ENCODE results near the gene CADM1. TPM values are rescaled to one million over a fixed set of nuclear protein-coding genes. Genes with fewer than 3 reads are reported as not detected.

CADM1 gene
- total RNA-seq, 1 donor from 2014 or later = 27.2 TPM

DNA sequence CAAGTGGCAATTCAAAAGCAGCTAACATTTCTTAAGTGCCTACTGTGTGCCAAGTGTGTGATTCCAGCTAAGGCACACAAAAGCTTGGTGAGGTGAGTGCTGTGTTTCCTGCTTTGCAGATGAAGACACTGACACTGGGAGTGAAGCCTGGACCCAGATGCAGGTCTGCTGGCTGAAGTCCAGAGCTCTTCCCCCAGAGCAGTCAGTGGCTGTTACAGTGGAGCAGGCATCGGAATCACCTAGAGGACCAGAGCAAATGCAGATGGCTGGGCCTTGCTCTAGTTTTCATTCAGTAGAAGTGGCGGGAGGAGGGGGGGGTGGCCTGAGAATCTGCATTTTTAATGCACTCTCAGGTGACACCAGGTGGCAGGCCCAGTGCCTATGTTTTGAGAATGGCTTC lies 342.3 kb downstream of the CADM1 start:
- DNase-seq (ENCODE audit: low spot score) = no peak
- ATAC-seq = no peak

DNA sequence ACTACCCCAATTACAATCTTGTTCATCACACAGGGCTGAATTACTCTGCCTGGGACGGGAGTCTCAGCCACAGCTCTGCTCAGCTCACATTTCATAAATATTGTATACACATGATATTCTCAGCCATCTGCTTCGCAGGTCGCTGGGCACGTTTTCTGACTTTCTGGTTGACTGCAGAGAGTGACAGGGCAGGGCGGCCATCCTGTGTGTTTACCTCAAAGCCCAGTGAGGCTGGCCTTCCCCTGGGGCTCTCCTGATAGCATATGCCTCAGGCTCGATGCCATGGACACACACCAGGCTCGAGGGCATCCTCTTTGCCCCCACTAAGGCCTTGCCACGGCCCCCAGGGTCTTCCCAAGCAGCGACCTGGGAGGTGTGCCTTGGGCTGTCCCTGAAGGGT lies 345.0 kb downstream of the CADM1 start:
- DNase-seq (ENCODE audit: low spot score) = no peak
- ATAC-seq = no peak

DNA sequence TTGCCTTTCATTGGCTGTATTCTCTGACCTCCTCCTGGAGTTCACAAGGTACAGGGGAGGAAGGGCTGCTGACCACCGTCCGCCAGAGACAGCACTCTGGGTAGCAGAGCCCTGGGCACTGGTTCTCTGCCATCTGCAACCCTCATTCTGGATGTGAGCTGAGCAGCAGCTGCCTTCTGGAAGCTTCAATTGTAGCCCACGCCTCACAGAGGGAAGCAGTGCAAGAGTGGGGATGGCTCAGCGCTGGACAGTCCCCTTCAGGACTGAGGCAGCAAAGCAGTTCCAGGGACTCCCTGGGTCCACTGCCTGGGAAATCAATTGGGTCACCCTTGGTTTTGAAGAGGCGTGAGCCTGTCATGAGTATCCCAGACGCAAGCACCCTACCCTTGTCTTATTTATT lies 346.2 kb downstream of the CADM1 start:
- ATAC-seq (no peak), DNase-seq (ENCODE audit: low spot score) (no peak)

GRCh38 chr11:115157247-115157646 lies 347.0 kb downstream of the CADM1 start:
- DNase-seq (ENCODE audit: low spot score) (no peak), ATAC-seq (no peak)

- no peak for DNase-seq (ENCODE audit: low spot score)
- ATAC-seq = no peak
Observed at GRCh38 chr11:115155978-115156377, 348.2 kb downstream of the CADM1 start.

DNA sequence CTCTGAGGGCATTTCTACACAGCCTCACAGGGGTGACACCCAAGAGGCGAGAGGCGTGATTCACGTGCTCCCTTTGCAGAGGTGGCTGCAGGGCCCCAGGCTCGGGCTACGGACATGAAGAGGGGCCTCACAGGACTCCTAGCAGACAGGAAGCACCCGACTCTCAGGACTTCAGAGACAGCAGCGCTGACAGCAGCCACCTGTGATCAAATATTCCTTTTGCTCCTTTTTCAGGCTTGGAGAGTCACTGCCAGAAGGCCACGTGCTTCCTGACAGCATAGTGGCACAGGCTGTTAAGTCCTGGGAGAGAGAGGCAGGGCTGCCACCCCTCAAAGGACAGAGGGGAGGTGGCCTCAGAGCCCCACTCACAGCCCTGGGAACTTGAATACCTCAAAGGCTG lies 348.9 kb downstream of the CADM1 start:
- ATAC-seq = no peak
- no peak for DNase-seq (ENCODE audit: low spot score)

DNA sequence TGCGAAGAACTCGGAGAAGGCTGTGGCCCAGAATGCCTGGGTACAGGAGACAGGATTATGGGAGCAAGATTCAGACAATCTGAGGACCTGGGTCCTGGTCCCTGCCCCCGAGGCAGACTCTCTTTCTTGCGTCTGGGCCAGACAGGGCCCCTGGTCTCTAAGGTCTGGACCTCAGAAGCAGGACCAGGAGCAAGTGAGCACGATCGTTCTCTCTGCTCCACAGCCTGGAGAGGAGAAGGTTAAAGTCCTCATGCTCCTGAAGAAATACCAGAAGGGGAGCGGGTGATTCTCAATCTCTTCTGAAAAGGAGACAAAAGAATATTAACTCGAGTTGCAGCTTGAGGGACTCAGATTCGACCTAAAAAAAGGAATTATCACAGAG lies 349.9 kb downstream of the CADM1 start:
- ATAC-seq (no peak), DNase-seq (ENCODE audit: low spot score) (no peak)

DNA sequence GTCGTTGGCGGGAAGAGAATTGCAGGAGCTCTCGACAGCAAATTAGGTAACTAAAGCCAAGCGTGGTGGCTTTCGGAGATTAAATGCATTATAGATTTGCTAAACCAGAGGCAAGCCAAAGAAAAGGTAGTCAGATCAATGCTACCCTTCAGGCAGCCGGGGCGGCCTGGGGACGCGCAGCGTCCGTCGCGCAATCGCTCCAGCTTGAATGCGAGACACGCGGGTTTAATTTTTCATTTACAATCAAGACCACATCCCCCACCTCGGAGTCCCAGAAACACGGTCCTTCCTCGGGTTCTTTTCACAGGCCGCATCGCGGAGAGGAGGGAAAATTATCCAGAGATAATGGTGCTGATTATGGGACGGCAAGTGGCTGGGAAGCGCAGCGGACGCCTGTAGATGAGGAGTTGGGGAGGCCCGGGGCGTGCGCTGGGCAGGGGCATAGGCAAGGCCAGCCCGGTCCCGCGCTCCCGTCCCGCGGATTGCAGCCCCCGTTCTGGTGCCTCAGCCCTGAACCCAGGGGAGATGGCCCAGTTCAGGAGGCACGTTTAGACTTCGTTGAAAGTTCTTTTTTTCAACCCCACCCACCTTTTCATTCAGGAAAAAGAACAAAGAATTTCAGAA lies 350.4 kb downstream of the CADM1 start:
- ATAC-seq (no peak), DNase-seq (ENCODE audit: low spot score) (no peak)

DNA sequence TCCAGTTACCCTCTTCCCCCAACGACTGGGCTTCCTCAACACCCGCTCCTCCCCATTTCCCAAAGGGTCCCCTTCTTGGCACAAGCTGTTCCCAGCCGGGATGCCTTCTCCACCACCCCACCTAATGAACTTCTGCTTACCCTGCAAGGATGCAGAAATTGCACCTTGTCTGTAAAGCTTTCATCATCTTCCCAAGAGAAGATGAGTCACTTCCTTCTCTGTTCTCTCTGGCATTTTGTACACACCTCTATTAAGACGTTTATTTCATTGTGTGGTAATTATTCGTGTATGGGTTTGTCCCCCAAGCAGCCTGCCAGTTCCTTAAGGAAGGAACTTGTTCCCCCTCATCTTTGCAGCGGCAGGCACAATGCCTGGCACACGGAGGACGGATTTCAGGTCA lies 351.1 kb downstream of the CADM1 start:
- DNase-seq (ENCODE audit: low spot score) (no peak), ATAC-seq (no peak)

DNA sequence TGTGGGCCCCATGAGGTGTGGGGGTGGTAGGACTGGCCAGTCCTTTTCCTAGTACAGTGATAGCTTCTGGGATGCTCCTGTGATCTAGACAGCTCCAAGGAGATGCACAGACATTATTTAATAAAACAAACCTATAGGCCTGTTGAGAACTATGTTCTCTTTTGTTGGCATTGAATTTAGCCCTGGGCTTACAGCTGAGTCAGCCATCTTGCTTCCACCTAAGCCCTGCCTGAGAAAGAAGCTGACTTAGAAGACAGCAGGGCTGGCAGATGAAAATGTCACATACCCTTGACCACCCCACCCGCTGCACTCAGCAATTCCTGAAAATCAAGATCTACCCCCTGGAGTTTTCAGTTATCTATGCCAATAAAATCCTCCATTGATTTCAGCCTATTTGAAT lies 353.2 kb downstream of the CADM1 start:
- DNase-seq (ENCODE audit: low spot score) = no peak
- no peak for ATAC-seq

GRCh38 chr11:115148691-115149090 lies 355.5 kb downstream of the CADM1 start:
- DNase-seq (ENCODE audit: low spot score) = no peak
- ATAC-seq = no peak

- ATAC-seq (no peak), DNase-seq (ENCODE audit: low spot score) (no peak)
Observed at GRCh38 chr11:115148101-115148500, 356.1 kb downstream of the CADM1 start.

- ATAC-seq = no peak
- no peak for DNase-seq (ENCODE audit: low spot score)
Observed at GRCh38 chr11:115147243-115147807, 356.9 kb downstream of the CADM1 start.

DNA sequence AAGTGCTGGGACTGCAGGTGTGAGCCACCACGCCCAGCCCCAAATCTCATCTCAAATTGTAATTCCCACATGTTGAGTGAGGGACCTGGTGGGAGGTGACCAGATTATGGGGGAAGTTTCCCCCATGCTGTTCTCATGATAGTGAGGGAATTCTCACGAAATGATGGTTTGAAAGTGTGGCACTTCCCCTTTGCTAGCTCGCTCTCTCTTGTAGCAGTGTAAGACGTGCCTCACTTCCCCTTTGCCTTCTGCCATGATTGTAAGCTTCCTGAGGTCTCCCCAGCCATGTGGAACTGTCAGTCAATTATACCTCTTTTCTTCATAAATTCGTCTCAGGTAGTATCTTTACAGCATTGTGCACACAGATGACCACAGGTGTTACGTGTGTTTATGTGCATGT lies 357.8 kb downstream of the CADM1 start:
- no peak for DNase-seq (ENCODE audit: low spot score)
- no peak for ATAC-seq

DNA sequence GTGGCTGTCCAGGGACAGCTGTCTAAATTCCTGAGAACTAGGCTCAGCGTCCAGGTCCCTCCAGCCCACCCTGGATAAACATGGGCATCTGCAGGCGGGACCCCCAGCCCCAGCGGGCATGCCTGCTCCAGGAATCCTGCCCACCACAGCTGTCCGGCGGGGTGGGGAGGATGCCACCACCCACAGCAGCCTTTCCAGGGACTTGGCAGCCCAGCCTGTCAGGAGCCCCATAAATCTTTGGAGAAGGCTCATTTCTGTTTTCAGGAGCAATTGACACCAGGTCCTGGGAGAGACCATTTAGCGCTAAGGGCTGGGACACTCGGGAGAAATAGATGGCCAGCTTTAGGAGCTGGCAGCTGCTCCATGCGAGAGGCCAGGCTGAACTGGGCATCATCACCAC lies 358.9 kb downstream of the CADM1 start:
- ATAC-seq (no peak), DNase-seq (ENCODE audit: low spot score) (no peak)

GRCh38 chr11:115144914-115145313 lies 359.3 kb downstream of the CADM1 start:
- ATAC-seq = no peak

DNA sequence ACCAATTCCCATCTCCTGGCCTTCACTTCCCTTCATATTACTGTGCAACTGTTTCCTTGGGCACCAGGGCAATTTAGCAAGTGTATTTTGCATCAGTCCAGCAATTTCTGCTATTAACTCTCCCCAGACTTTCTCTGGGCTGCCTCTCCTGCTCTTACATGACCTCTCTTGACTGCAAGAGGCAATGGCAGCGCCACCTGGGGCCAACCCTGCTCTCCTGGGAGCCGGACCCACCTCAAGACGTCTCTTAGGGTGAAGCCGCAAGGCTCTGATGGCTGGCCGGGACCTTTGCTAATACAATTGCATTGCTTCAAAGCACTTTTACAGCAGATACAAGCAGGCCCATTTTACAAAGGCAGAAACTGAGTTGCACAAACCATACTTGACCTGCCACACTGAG lies 360.2 kb downstream of the CADM1 start:
- ATAC-seq (no peak), DNase-seq (ENCODE audit: low spot score) (no peak)

More at GRCh38 chr11:115144914-115145313, 359.3 kb downstream of the CADM1 start:
- no peak for DNase-seq (ENCODE audit: low spot score)

DNA sequence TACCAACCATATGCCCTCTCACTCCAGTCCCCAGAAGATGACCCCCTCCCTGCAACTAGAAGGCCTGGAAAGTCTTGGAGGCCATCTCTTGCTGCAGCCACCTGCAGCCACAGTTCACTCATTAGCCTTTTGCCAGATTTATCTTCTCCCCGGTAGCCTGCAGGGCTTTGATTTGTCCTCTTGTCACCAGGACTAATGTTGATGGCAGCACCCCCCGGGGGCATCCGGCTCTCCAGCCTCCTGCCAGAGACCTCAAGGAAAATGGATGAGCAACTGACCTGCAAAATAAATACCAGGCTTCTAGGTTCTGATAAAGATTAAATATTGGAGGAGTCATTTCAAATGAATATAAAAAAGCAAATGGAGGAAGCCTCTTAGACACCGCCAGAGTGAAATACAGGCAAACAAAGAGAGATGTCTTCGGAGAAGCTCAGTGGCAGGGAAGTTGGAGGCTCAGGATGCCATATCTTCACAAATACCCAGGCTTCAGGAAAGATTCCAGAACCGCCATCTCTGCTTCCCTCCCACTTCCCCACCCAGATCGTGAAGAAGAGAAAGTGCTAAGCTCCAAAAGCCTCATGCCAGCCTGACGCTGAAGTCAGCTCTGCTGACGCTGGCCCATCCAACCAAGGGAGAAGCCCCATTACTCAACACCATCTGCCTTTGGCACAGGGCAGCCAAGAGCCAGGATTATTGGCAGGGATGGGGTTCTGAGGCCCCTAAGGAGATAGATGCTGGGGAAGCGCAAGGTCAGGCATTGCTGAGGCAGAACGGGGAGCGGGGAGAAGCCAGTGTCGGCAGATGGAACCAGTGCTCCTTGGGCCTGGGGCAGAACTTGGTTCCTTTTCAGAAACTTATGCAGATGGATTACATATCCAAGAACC lies 362.7 kb downstream of the CADM1 start:
- ATAC-seq = no peak
- no peak for DNase-seq (ENCODE audit: low spot score)

DNA sequence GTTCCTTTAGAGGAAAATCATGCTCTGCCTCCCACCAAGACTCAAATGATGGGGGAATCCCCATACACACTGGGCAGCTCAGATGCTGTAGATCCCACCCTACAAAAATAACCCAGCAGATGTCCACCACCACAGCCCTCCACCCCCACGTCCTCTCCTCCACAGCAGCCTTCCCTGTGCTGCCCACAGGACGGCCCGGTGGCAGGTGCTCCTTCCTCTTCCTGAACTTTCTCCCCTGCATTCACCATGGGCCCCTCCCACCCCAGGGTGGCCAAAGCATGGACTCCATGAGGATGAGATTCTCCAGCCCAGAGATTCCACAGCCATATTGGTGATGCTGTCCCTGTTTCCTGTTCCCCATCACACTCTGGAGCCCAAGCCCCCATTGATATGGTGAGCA lies 368.3 kb downstream of the CADM1 start:
- DNase-seq (ENCODE audit: low spot score) = no peak
- no peak for ATAC-seq

DNA sequence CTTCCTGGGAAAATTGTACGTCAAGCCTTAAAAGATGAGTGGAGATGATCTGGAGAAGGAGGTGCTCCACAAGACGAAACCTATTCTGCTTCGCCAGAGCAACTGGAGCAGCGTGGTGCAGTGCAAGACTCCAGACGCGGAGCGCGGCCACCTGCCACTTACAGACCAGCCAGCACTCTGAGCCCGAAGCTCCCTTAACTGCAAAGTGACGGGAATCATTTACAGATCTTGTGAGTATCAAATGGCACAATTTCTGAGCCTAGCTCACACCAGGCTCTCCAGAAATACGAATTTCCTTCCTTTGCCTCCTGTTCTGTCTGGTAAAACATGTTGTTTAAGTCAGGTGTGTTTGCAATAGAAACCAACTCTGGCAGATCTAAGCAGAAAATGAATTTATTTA lies 369.3 kb downstream of the CADM1 start:
- DNase-seq (ENCODE audit: low spot score) (no peak), ATAC-seq (no peak)

- no peak for DNase-seq (ENCODE audit: low spot score)
- no peak for ATAC-seq
Observed at GRCh38 chr11:115133475-115134209, 370.6 kb downstream of the CADM1 start.

Measured in left lobe of liver (tissue), 2 donors.